Neutrophil (primary cell): ENCODE measurements around the gene PDE11A.

Source experiments
- H3K27ac ChIP-seq: fragments of 200-600 bp; sonication (generic); 2 replicates; pipeline ENCODE4 v1.5.1; 2016; ENCODE audit warnings: mild to moderate bottlenecking, moderate library complexity
- H3K27me3 ChIP-seq: fragments of 200-600 bp; sonication (generic); 2 replicates; pipeline ENCODE4 v1.6.0; 2016; ENCODE audit warnings: mild to moderate bottlenecking
- H3K36me3 ChIP-seq: fragments of 200-600 bp; sonication (generic); 2 replicates; pipeline ENCODE4 v1.5.1; 2017
- H3K4me1 ChIP-seq, 2 experiments: fragments of 200-600 bp in 1 of 2; sonication (generic) in 1 of 2; 1 replicate in 1 of 2; 2 replicates in 1 of 2; pipeline versions ENCODE4 v1.5.1 to v1.6.1; 2013 to 2016; ENCODE audit warnings: low read depth in 1 of 2, low read length in 1 of 2, mild to moderate bottlenecking in 1 of 2, moderate library complexity in 1 of 2; ENCODE audit not compliant: control insufficient read depth in 1 of 2, insufficient read depth in 1 of 2
- H3K4me3 ChIP-seq, 2 experiments: fragments of 200-600 bp in 1 of 2; sonication (generic) in 1 of 2; 1 replicate in 1 of 2; 2 replicates in 1 of 2; pipeline ENCODE4 v1.5.1; 2013 to 2016; ENCODE audit warnings: low read depth in 1 of 2, low read length in 1 of 2, mild to moderate bottlenecking in 1 of 2, moderate library complexity in 1 of 2
- H3K9me3 ChIP-seq: fragments of 200-600 bp; sonication (generic); 2 replicates; pipeline ENCODE4 v1.5.1; 2016
- CTCF ChIP-seq: fragments of 200-600 bp; sonication (generic); IDR thresholded peaks from 2 replicates; pipeline ENCODE4 v1.5.1; 2016; ENCODE audit warnings: antibody characterized with exemption

PDE11A gene

GRCh38 chr2:177694348-177694747 is 378.2 kb downstream of the PDE11A start:
- H3K4me3 ChIP-seq = no peak overlapping the region
- no peak for TF ChIP-seq CTCF
- H3K27me3 ChIP-seq = peaks cover 6% of the 10 kb centered on the region

GRCh38 chr2:177693658-177694339 is 378.8 kb downstream of the PDE11A start:
- Histone ChIP-seq H3K4me1 (no peaks in the 10 kb centered on the region), H3K9me3 (no peaks in the 10 kb centered on the region), H3K27ac (no peak overlapping the region), H3K36me3 (no peaks in the 10 kb centered on the region), H3K4me3 (no peak overlapping the region), H3K27me3 (peaks cover 6% of the 10 kb centered on the region)
- no peak for TF ChIP-seq CTCF

More at GRCh38 chr2:177694348-177694747, 378.2 kb downstream of the PDE11A start:
- Histone ChIP-seq H3K4me1 (no peaks in the 10 kb centered on the region), H3K9me3 (no peaks in the 10 kb centered on the region), H3K27ac (no peak overlapping the region), H3K36me3 (no peaks in the 10 kb centered on the region)

- Histone ChIP-seq H3K27ac (no peak overlapping the region), H3K36me3 (no peaks in the 10 kb centered on the region), H3K4me3 (no peak overlapping the region), H3K9me3 (no peaks in the 10 kb centered on the region), H3K27me3 (peaks cover 6% of the 10 kb centered on the region), H3K4me1 (no peaks in the 10 kb centered on the region)
- TF ChIP-seq CTCF = no peak
Observed at GRCh38 chr2:177692783-177693269, 379.8 kb downstream of the PDE11A start.

GRCh38 chr2:177692042-177692782 is 380.4 kb downstream of the PDE11A start:
- H3K27me3 ChIP-seq = peaks cover 6% of the 10 kb centered on the region
- H3K9me3 ChIP-seq = no peaks in the 10 kb centered on the region
- no peak overlapping the region for H3K4me3 ChIP-seq
- no peak overlapping the region for H3K27ac ChIP-seq
- no peak for TF ChIP-seq CTCF
- no peaks in the 10 kb centered on the region for H3K4me1 ChIP-seq
- H3K36me3 ChIP-seq = no peaks in the 10 kb centered on the region

- Histone ChIP-seq H3K27me3 (no peaks in the 10 kb centered on the region), H3K36me3 (no peaks in the 10 kb centered on the region), H3K4me3 (no peak overlapping the region), H3K27ac (no peak overlapping the region), H3K9me3 (no peaks in the 10 kb centered on the region), H3K4me1 (no peaks in the 10 kb centered on the region)
- no peak for TF ChIP-seq CTCF
Observed at GRCh38 chr2:177691177-177691576, 381.4 kb downstream of the PDE11A start.
